HG03575 (cell line): ENCODE measurements around the gene ASTN1.
A peak's percentile ranks its signal among the peaks of the same experiment; 100 is the strongest.

Source experiments
- ATAC-seq: cut with Tn5 transposase; IDR thresholded peaks from one replicate; pipeline ENCODE4 v1.9.1; 2021; ENCODE audit not compliant: unreplicated experiment, insufficient number of reproducible peaks, low FRiP score; ENCODE audit errors: extremely low read depth

ASTN1 gene

DNA sequence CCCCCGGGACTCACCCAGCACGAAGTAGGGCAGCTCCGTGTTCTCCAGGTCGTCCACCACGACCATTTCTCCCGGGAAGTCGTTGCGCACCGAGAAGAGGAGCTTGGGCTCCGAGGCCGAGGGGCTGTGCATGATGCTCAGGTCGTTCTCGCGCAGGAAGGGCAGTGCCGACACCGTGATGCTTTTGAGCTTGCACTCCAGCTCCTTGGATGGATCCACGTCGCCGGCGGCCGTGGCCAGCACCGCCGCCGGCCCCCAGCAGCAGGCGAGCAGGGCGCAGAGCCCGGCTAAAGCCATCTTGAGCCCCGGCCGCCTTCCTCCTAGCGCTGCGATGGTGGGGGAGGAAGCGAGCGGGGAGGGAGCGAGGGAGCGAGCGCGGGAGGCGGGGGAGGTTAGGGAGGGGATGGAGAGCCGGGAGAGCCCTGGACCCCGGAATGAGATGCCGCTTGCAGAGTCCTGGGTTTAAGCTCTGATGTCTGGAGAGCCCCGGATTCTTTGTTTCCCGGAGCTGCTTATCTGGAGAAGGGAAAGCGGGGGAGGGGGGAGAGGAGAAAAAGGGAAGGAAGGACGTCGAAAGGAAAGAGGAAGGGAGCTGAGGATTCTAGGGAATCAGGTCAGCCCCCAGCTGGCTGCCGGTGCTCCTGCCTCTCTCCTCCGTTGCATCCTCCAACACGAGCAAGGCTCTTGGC lies at the start of gene ASTN1:
Gene ASTN1, minus strand, starts transcription at position 333 of the 689 bp plus-strand sequence. Its CDS starts 36 bp downstream, at position 297.
- no peak for ATAC-seq

DNA sequence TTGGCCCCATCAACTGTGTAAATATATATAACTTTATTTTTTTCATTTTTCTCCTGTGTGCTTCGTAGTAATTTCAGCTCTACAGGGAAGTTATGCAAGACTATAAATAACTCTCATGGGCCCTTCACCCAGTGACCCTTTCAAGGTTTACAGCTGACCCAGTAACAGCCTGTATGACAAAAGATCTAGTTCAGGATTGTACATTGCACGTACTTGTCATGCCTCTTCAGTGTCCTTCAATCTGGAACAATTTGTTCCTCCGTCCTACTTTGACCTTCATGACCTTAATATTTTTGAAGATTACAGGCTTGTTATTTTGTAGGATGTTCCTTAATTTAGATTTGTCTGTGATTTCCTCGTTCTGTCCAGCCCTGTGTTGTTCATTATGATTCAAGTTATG lies 46.7 kb upstream of the ASTN1 start:
- ATAC-seq, result no peak

- no peak for ATAC-seq
Observed at GRCh38 chr1:177210071-177210470, 45.6 kb upstream of the ASTN1 start.

DNA sequence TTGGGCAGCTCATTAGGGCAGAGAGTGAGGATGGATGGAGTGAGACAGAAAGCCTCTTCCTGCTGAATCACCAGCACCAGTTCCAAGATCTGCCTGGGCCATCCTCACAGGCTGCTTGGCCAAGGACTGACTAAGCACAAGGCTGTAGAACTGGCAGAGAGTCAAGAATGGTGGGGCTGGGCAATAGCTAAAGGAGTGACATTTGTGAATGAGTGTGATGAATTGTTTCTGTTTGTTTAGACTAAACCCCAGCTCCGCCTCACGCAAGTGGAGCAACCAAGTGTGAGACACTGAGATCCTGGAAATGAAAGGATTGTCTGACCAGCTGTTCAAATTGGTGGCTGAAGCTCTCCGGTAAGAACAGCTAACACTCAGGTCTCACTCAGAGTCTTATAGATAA lies 44.8 kb upstream of the ASTN1 start:
- no peak for ATAC-seq

GRCh38 chr1:177208920-177209319 lies 44.4 kb upstream of the ASTN1 start:
- no peak for ATAC-seq

GRCh38 chr1:177206831-177207355 lies 42.4 kb upstream of the ASTN1 start:
- ATAC-seq, result no peak

DNA sequence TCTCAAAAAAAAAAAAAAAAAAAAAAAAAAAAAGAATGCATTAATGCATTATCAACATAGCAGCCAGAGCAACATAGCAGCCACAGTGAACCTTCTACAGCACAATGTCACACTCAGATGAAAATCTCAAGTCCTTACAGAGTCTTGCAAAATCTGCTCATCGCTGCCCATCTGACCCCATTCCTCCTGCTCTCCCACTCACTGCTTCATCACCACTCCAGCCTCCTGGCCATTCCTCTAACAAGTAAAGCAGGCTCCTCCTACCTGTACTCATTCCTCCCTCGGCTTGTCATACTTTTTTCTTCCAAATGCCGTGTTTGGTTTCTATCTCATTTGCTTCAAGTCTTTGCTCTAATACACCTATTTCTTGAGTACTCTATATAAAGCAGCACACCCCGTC lies 35.8 kb upstream of the ASTN1 start:
- no peak for ATAC-seq

- no peak for ATAC-seq
Observed at GRCh38 chr1:177198243-177198642, 33.7 kb upstream of the ASTN1 start.

DNA sequence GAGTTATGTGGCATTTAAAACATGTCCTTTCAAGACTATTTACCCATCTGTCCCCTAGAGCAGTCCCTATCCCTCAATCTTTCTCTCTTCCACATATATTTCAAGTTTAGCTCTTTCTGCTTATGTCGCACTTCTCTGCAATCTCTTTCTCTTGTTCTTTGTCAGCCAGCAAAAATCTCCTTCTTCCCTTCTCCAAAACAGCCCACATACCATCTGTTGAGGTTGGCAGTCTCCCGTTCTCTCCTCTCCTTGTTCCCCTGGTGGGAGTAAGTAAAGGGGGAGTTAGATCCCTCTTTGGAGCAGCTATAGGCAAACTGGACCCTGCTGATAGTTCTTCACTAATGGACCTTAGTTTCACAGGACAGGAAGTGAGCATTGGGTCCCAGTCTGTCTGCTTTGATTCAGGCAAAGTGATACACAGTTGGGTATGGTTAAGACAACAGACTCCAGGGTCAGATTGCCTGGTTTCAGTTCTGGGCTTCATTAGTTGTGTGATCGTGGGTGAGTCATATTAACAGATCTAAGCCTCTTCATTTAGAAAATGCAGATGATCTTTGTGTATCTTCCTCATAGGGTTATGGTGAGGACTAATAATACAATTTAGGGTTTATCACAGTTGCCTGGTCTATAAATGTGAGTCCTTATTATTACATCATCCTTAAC lies 25.9 kb upstream of the ASTN1 start:
- ATAC-seq, result no peak

DNA sequence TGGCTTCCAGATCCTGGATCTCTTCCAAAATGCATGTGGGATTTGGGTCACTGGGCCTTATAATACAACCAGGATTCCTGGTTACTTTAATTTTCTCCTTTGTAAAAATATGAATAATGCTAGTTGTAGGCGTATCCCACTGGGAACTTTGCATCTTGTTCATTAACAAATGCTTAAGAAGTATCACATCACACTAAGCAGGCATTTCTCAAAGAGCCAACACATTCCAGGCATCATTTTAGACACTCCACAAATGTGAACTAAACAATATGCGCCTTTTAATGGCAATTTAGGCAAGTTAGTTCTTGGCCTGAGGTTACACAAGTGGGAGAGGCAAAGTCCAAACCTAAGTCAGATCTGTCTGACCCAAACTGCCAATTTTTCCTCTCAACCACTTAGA lies 22.1 kb upstream of the ASTN1 start:
- no peak for ATAC-seq

DNA sequence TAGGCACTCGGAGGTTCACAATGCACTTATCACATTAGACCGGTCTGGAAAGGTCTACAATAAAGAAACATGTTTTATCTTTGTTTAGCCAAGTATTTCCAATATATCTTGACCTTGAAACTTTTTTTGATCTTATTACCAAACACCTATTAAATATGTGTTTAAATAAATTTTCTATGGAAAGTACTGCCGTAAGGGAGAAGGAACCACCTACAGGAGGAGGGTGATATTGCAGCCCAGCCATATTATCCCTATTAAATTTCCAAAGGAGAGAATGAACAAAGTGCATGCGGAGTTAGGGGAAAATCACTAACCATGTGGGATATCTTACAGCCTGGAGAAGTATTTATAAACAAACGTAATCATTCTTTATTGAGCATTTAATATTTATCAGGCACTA lies 20.7 kb upstream of the ASTN1 start:
- ATAC-seq, result no peak

- ATAC-seq, result no peak
Observed at GRCh38 chr1:177183836-177184235, 19.3 kb upstream of the ASTN1 start.

DNA sequence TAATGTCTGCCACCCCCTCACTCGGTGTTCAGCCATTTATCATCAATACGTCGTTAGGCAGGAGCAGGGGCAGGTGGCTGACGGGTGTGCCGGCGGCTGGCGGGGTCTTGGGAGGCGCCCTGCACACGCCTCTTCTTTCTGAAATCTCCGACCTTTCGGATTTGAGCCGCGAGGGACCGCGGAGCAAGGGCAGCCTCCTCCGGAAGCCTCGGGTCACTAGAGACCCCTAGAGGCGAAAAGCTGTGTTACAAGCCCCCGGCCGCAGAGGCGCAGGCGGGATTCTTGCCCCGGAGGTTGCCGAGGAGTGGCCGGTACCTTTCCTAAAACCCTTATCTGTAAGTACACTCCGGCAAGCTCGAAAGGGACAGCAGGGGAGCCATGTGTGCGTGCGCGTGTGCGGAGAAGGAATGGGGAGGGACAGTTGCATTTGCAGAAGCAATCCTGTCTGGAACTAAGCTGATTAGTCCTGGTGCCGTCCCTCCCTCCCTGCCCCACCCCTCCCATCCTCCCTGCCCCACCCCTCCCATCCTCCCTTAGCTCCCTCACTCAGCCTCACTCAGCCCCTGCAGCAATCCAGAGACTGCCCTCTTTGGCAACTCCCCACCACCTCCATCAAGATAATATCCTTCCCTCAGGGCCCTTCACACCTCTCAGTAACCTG lies 17.2 kb upstream of the ASTN1 start:
- peak; percentile 66 for ATAC-seq

- no peak for ATAC-seq
Observed at GRCh38 chr1:177181280-177181630, 16.7 kb upstream of the ASTN1 start.

DNA sequence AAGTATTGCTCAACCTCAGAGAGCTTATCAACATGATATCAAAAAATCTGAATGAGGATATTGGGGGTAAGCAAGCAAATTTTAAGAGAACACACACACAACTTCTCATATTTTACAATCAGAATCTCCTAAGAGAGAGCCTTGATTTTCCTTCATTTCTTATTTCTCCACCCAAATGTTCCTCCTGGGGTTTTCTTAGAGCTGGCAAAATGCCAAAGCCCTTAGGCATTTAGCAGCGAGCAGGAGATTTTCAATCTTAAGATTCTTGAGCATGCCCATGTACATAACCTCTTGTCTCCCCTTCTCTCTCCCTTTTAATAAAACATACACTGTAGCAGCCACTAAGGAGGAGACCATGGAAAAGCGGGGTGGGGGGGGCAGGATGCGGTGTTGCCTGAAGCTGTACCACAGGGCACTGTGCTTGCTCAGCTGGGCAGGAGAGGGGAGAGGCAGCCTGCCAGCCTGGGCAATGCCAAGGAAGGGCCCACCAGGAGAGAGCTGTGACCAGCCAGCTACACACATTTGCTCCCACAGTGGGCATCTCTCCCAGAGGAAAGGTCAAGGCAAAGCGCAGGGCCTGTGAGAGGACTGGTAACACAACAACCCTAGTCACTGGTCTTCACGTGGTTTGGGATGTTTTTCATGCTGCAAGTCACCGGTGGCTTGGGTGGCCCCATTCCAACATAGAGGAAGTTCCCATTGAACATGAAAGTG lies 10.6 kb upstream of the ASTN1 start:
- no peak for ATAC-seq

GRCh38 chr1:177173976-177174375 lies 9.5 kb upstream of the ASTN1 start:
- no peak for ATAC-seq

- ATAC-seq, result no peak
Observed at GRCh38 chr1:177172866-177173265, 8.4 kb upstream of the ASTN1 start.

DNA sequence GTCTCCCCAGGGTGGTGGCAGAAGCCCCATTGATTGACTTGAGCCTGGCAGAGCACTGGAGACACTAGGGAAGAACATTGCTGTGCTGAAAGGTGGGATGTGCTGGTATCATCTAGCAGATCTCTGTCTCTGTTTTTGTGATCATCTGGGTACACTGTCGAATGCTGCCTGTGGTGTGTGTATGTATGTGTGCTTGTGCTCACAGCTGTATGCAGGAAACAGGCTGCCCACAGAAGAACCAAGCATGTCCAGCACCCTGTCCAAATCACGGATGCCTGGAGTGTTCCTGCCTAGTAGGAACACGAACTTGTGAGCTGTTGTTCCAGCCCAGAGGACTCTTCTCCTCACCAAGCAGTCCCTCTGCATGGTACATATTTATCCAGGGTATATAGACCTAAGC lies 7.8 kb upstream of the ASTN1 start:
- no peak for ATAC-seq

DNA sequence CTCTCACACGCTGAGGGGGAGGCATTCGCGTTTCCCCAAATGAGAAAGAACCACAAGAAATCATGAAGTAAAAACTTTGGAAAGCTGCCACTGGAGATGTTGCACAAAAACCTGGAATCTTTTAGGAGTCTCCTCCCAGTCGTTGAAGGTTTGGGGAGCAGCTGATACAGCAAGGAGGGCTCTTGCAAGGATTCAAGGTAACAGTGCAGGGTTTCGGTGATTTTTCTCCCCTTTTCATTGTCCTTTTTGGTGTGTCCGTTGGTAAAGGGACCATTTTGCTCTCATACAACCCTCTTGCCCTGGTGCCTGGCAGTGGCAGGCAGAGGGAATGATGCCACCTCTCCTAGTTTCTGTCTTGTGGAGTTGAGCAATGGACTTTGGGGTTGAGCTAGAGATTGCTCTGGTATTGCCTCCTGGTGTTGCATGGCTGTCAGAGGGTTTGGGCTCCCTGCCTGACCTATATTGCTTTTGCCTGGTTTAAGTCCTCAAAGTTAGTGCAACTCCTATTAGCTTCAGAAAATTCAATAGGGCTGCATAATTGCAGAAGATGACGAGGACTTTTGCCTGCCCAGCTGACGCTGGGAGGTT lies 7.1 kb upstream of the ASTN1 start:
- no peak for ATAC-seq
